CD14-positive monocyte (primary cell): Measurements from ENCODE around the gene PRLR. TPM values are rescaled to one million over a fixed set of nuclear protein-coding genes. Genes with fewer than 3 reads are reported as not detected.
"Not testable (repeated sequence)": the region's sequence is repeated elsewhere in the genome, so short reads cannot be mapped to it uniquely, and the experiment has no call there.

Experiments
- DNase-seq, 3 donors: peaks; one replicate each; pipeline ENCODE4 v3.0.0-alpha.2; 2011 to 2022
- H2AFZ ChIP-seq: 2 replicates; pipeline ENCODE4 v1.6.0; 2012; ENCODE audit warnings: mild to moderate bottlenecking, low read depth, low read length, inconsistent platforms; ENCODE audit not compliant: insufficient read depth, poor library complexity, severe bottlenecking
- H3K27ac ChIP-seq, 2 donors: 1 replicate in 1 of 2; 2 replicates in 1 of 2; pipeline ENCODE4 v1.5.1; 2012 to 2013; ENCODE audit warnings: low read length in 2 of 2, control low read depth in 1 of 2, inconsistent platforms in 1 of 2, low read depth in 1 of 2, mild to moderate bottlenecking in 1 of 2
- H3K27me3 ChIP-seq, 2 donors: one replicate each; pipeline versions ENCODE4 v1.6.0 to v1.6.1; 2011 to 2013; ENCODE audit warnings: low read length in 2 of 2; ENCODE audit not compliant: control insufficient read depth in 2 of 2, insufficient read depth in 2 of 2
- H3K36me3 ChIP-seq, 2 donors: replicated peaks in 1 of 2; 1 replicate in 1 of 2; 2 replicates in 1 of 2; pipeline versions ENCODE4 v1.5.1 to v1.6.1; 2012 to 2013; ENCODE audit warnings: low read length in 2 of 2, control low read depth in 1 of 2, inconsistent platforms in 1 of 2, mild to moderate bottlenecking in 1 of 2; ENCODE audit not compliant: insufficient read depth in 2 of 2, control insufficient read depth in 1 of 2
- H3K4me1 ChIP-seq, 2 donors: 1 replicate in 1 of 2; 2 replicates in 1 of 2; pipeline versions ENCODE4 v1.5.1 to v1.6.1; 2012 to 2013; ENCODE audit warnings: low read length in 2 of 2, control low read depth in 1 of 2, inconsistent platforms in 1 of 2, mild to moderate bottlenecking in 1 of 2, moderate library complexity in 1 of 2; ENCODE audit not compliant: insufficient read depth in 2 of 2, control insufficient read depth in 1 of 2
- H3K4me2 ChIP-seq: replicated peaks from 2 replicates; pipeline ENCODE3; 2012; ENCODE audit warnings: low read length, moderate library complexity, mild to moderate bottlenecking; ENCODE audit not compliant: poor library complexity, severe bottlenecking; ENCODE audit errors: extremely low read depth
- H3K4me3 ChIP-seq, 3 experiments: fragments of 200-600 bp in 1 of 3; sonication (generic) in 1 of 3; replicated peaks in 1 of 3; 1 replicate in 2 of 3; 2 replicates in 1 of 3; pipeline ENCODE4 v1.5.1; 2011 to 2013; ENCODE audit warnings: low read length in 3 of 3, mild to moderate bottlenecking in 3 of 3, control low read depth in 2 of 3, low read depth in 2 of 3, inconsistent platforms in 1 of 3, moderate library complexity in 1 of 3
- H3K79me2 ChIP-seq: 2 replicates; pipeline ENCODE4 v1.6.0; 2012; ENCODE audit warnings: mild to moderate bottlenecking, control low read depth, inconsistent platforms, low read length, moderate library complexity; ENCODE audit not compliant: insufficient read depth
- H3K9ac ChIP-seq: 2 replicates; pipeline ENCODE4 v1.6.0; 2017; ENCODE audit warnings: low read length, mild to moderate bottlenecking; ENCODE audit not compliant: insufficient read depth, poor library complexity, severe bottlenecking
- H3K9me3 ChIP-seq, 2 donors: replicated peaks in 1 of 2; 1 replicate in 1 of 2; 2 replicates in 1 of 2; pipeline versions ENCODE4 v1.5.1 to v1.6.1; 2012 to 2013; ENCODE audit warnings: low read length in 2 of 2, control low read depth in 1 of 2; ENCODE audit not compliant: control insufficient read depth in 1 of 2, insufficient read depth in 1 of 2
- H4K20me1 ChIP-seq: 2 replicates; pipeline ENCODE4 v1.6.0; 2012; ENCODE audit warnings: mild to moderate bottlenecking, low read length, control low read depth, moderate library complexity; ENCODE audit not compliant: insufficient read depth
- H3K27ac Mint-ChIP-seq, 7 donors: one replicate each; pipeline ENCODE4 v1.8.0; 2020; ENCODE audit warnings: mild to moderate bottlenecking in 7 of 7, mixed read lengths in 7 of 7, moderate library complexity in 6 of 7, inconsistent platforms in 2 of 7
- H3K27me3 Mint-ChIP-seq, 3 donors: one replicate each; pipeline ENCODE4 v1.8.0; 2021 to 2022; ENCODE audit warnings: low read depth in 3 of 3, mild to moderate bottlenecking in 3 of 3, mixed read lengths in 3 of 3, moderate library complexity in 3 of 3, inconsistent platforms in 1 of 3
- H3K36me3 Mint-ChIP-seq, 2 donors: one replicate each; pipeline ENCODE4 v1.8.0; 2020; ENCODE audit warnings: mixed read lengths in 2 of 2, inconsistent platforms in 1 of 2, mild to moderate bottlenecking in 1 of 2
- H3K4me1 Mint-ChIP-seq: one replicate; pipeline ENCODE4 v1.8.0; 2020; ENCODE audit warnings: mild to moderate bottlenecking, mixed read lengths
- H3K4me3 Mint-ChIP-seq, 2 donors: one replicate each; pipeline ENCODE4 v1.8.0; 2020; ENCODE audit warnings: mild to moderate bottlenecking in 2 of 2, mixed read lengths in 2 of 2, moderate library complexity in 1 of 2
- H3K9me3 Mint-ChIP-seq, 7 donors: one replicate each; pipeline ENCODE4 v1.8.0; 2020 to 2022; ENCODE audit warnings: mixed read lengths in 7 of 7, mild to moderate bottlenecking in 6 of 7, moderate library complexity in 6 of 7, inconsistent platforms in 2 of 7
- CTCF ChIP-seq: fragments of 200-600 bp; IDR thresholded peaks from one replicate; pipeline ENCODE4 v1.8.0; 2022; ENCODE audit warnings: antibody characterized with exemption, mild to moderate bottlenecking
- WGBS: methylation state at CpG from one replicate; pipeline ENCODE4 v1.1.5; 2013; ENCODE audit warnings: missing lambda C conversion rate; ENCODE audit not compliant: insufficient coverage; 5-methylcytosine and 5-hydroxymethylcytosine counted together
- intact Hi-C, 2 donors: fragments of 100-400 bp; cut with micrococcal nuclease; formaldehyde crosslinking; loops; one replicate each; pipeline versions ENCODE4 v1.15.0 to v1.15.1; 2023
- polyA plus RNA-seq, 3 donors: library from polyadenylated mRNA; depleted of rRNA in 1 of 3; unstranded in 2 of 3; stranded (reverse) in 1 of 3; fragments of 300-500 nt in 2 of 3; fragments of >200 nt in 1 of 3; fragmentation: Illumina TruSeq in 2 of 3; gene quantifications; 1 replicate in 2 of 3; 2 replicates in 1 of 3; pipeline ENCODE4 v1.2.3, GENCODE V29; 2012 to 2021

PRLR gene
- polyA plus RNA-seq, 3 donors, result 0.12 to 1.7 (median 0.88) TPM

GRCh38 chr5:35103637-35104299 lies 126.5 kb downstream of the PRLR start:
- H3K27me3 ChIP-seq, result no peaks in the 10 kb centered on the region
- 93% methylated on average over 2 of the region's 5 CpGs for WGBS
- no peaks in the 10 kb centered on the region for H3K79me2 ChIP-seq
- H3K4me3 ChIP-seq, result no peak overlapping the region
- no peak overlapping the region for H3K27ac ChIP-seq
- H3K4me1 Mint-ChIP-seq, result no peaks in the 10 kb centered on the region
- no peak overlapping the region for H3K27ac Mint-ChIP-seq
- no peak for TF ChIP-seq CTCF
- no peak overlapping the region for H2AFZ ChIP-seq
- peaks cover 0 to 4% of the 10 kb centered on the region in 2 donors for H3K36me3 ChIP-seq
- H3K36me3 Mint-ChIP-seq, result peaks cover 22 to 37% of the 10 kb centered on the region in 2 donors
- no peak overlapping the region for H3K4me2 ChIP-seq
- no peaks in the 10 kb centered on the region for H3K4me1 ChIP-seq
- DNase-seq, result no peak
- no peaks in the 10 kb centered on the region for H4K20me1 ChIP-seq
- no peak overlapping the region for H3K9ac ChIP-seq
- no peaks in the 10 kb centered on the region for H3K9me3 ChIP-seq
- peaks cover 1 to 8% (median 3%) of the 10 kb centered on the region in 7 donors for H3K9me3 Mint-ChIP-seq
- peaks cover 0 to 4% (median 3%) of the 10 kb centered on the region in 3 donors for H3K27me3 Mint-ChIP-seq
- H3K4me3 Mint-ChIP-seq, result no peak overlapping the region
- intact Hi-C loops, result no loop called here

DNA sequence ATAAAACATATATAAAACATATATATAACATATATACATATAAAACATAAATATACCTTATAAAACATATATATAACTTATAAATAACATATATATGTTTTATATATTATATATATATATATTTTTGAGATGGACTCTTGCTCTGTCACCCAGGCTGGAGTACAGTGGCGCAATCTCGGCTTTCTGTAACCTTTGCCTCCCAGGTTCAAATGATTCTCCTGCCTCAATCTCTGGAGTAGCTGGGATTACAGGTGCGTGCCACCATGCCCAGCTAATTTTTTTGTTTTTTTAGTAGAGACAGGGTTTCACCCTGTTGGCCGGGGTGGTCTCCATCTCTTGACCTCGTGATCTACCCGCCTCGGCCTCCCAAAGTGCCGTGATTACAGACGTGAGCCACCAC lies 128.6 kb downstream of the PRLR start:
- H3K9me3 Mint-ChIP-seq, H4K20me1 ChIP-seq, H3K4me1 ChIP-seq, intact Hi-C loops, H3K9me3 ChIP-seq, H3K4me1 Mint-ChIP-seq, H2AFZ ChIP-seq, H3K27ac ChIP-seq, H3K79me2 ChIP-seq, H3K27me3 Mint-ChIP-seq, H3K4me3 ChIP-seq, H3K36me3 ChIP-seq, H3K4me2 ChIP-seq, H3K4me3 Mint-ChIP-seq, DNase-seq, H3K9ac ChIP-seq, H3K27me3 ChIP-seq: not testable (repeated sequence)
- 98% methylated on average over 6 of the region's 9 CpGs for WGBS
- Mint-ChIP-seq H3K27ac (peak overlapping the region in 1 of 7 donors; percentile 37), H3K36me3 (peaks cover 13 to 26% of the 10 kb centered on the region in 2 donors)
